SK-N-SH treated with all-trans-retinoic acid at 6 μM for 48 hours (cell line): ENCODE results near the gene ARHGAP26.

Experiments
- ATAC-seq: fragments of 200-7000 bp; cut with Tn5 transposase; 3 replicates; pipeline ENCODE4 v1.9.1; 2020; ENCODE audit warnings: mild to moderate bottlenecking, moderate library complexity
- BACH2 ChIP-seq: fragments of 250-450 bp; sonication (Bioruptor Pico); IDR thresholded peaks from 2 replicates; pipeline ENCODE4 v1.9.0; 2021; ENCODE audit warnings: mild to moderate bottlenecking, borderline replicate concordance
- CSDC2 ChIP-seq: fragments of 250-450 bp; sonication (Bioruptor Pico); IDR thresholded peaks from 2 replicates; pipeline ENCODE4 v1.5.0; 2020; ENCODE audit warnings: mild to moderate bottlenecking, moderate library complexity
- POU6F1 ChIP-seq: fragments of 250-450 bp; sonication (Bioruptor Pico); IDR thresholded peaks from 2 replicates; pipeline ENCODE4 v1.8.0; 2021; ENCODE audit warnings: low read depth, mild to moderate bottlenecking, moderate library complexity, borderline replicate concordance
- PPARA ChIP-seq: fragments of 250-450 bp; sonication (Bioruptor Pico); IDR thresholded peaks from 2 replicates; pipeline ENCODE4 v1.5.0; 2020; ENCODE audit warnings: mild to moderate bottlenecking, borderline replicate concordance
- SNAI2 ChIP-seq: fragments of 250-450 bp; sonication (Bioruptor Pico); IDR thresholded peaks from 2 replicates; pipeline ENCODE4 v1.5.0; 2020; ENCODE audit warnings: mild to moderate bottlenecking, moderate library complexity
- TCF4 ChIP-seq: fragments of 250-450 bp; sonication (Bioruptor Pico); IDR thresholded peaks from 2 replicates; pipeline ENCODE4 v1.8.0; 2021; ENCODE audit warnings: mild to moderate bottlenecking, moderate library complexity, borderline replicate concordance
- TSHZ2 ChIP-seq: fragments of 250-450 bp; sonication (Bioruptor Pico); IDR thresholded peaks from 2 replicates; pipeline ENCODE4 v1.5.0; 2020; ENCODE audit warnings: mild to moderate bottlenecking, moderate library complexity
- ZNF565 ChIP-seq: fragments of 450-650 bp; formaldehyde crosslinking; conservative IDR thresholded peaks from 2 replicates; pipeline ENCODE4 v1.5.0; 2020; ENCODE audit warnings: low read depth, mild to moderate bottlenecking, moderate library complexity
- ZNF8 ChIP-seq: fragments of 450-650 bp; formaldehyde crosslinking; IDR thresholded peaks from 2 replicates; pipeline ENCODE4 v1.5.0; 2020; ENCODE audit warnings: mild to moderate bottlenecking, moderate library complexity
- TF ChIP-seq, protein P1 (sequence below): fragments of 250-450 bp; sonication (Bioruptor Pico); IDR thresholded peaks from 2 replicates; pipeline ENCODE4 v1.5.1; 2021; ENCODE audit warnings: mild to moderate bottlenecking, moderate library complexity
- TF ChIP-seq, protein P2 (sequence below): fragments of 250-450 bp; sonication (Bioruptor Pico); IDR thresholded peaks from 2 replicates; pipeline ENCODE4 v1.5.1; 2020; ENCODE audit warnings: low read depth, mild to moderate bottlenecking, moderate library complexity

Gene ARHGAP26

DNA sequence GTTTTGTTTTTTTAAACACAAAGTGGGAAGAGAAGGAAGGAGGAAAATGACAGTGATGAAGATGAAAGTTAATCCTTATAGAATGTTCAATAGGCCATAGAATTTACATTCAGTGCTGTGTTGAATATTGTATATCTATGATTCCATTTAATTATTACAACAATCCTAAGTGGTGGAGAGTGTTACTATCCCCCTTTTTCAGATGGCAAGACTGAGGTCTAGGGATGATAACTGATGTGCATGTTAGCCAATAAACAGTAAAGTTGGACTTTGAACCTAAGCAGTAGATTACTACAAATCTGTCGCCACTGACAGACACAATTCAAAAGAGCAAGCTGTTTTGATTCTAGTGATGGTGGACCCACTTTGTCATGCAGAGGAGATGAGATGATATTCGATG, 237.9 kb downstream of the ARHGAP26 start (continued):
- TF ChIP-seq TSHZ2, result no peak

- ATAC-seq, result no peak; the same call in 2 of the 3 replicates
- TF ChIP-seq SNAI2 (CRISPR knock-in tag) (no peak), BACH2 (no peak)
Measured at GRCh38 chr5:143008809-143009521, 238.8 kb downstream of the ARHGAP26 start.

DNA sequence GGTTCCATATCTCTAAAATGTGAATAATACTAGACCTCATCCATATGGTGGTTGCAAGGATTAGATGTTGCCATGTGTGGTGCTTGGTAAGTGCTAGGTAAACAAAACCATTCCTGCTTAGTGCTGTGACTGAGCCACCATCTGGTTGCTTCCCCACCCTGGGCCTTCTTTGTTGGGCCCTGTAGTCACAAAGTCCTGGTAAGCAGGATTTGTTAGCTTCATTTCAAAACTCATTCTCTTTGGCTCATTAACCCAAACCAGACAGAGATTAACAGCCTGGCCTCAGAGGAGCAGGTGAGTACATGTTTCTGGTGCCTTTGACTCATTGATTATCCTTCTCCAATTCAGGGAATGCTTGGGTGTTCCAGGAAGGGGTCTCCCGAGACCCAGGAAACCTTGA, 240.2 kb downstream of the ARHGAP26 start:
- no peak for TF ChIP-seq ZNF8 (CRISPR knock-in tag)
- TF ChIP-seq, protein P1, sequence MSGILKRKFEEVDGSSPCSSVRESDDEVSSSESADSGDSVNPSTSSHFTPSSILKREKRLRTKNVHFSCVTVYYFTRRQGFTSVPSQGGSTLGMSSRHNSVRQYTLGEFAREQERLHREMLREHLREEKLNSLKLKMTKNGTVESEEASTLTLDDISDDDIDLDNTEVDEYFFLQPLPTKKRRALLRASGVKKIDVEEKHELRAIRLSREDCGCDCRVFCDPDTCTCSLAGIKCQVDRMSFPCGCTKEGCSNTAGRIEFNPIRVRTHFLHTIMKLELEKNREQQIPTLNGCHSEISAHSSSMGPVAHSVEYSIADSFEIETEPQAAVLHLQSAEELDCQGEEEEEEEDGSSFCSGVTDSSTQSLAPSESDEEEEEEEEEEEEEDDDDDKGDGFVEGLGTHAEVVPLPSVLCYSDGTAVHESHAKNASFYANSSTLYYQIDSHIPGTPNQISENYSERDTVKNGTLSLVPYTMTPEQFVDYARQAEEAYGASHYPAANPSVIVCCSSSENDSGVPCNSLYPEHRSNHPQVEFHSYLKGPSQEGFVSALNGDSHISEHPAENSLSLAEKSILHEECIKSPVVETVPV (CRISPR knock-in tag), result no peak
- TF ChIP-seq TSHZ2, result no peak
- no peak for TF ChIP-seq PPARA (CRISPR knock-in tag)
- no peak for TF ChIP-seq POU6F1 (CRISPR knock-in tag)
- TF ChIP-seq, all 23 proteins: peak for 0
- no peak for ATAC-seq

GRCh38 chr5:143011585-143011984, 241.4 kb downstream of the ARHGAP26 start:
- TF ChIP-seq ZNF565 (CRISPR knock-in tag) (no peak), BACH2 (no peak), PPARA (CRISPR knock-in tag) (no peak), TCF4 (CRISPR knock-in tag) (no peak), CSDC2 (no peak)
- TF ChIP-seq, protein P2, sequence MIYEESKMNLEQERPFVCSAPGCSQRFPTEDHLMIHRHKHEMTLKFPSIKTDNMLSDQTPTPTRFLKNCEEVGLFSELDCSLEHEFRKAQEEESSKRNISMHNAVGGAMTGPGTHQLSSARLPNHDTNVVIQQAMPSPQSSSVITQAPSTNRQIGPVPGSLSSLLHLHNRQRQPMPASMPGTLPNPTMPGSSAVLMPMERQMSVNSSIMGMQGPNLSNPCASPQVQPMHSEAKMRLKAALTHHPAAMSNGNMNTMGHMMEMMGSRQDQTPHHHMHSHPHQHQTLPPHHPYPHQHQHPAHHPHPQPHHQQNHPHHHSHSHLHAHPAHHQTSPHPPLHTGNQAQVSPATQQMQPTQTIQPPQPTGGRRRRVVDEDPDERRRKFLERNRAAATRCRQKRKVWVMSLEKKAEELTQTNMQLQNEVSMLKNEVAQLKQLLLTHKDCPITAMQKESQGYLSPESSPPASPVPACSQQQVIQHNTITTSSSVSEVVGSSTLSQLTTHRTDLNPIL (CRISPR knock-in tag), result no peak
- TF ChIP-seq, protein P1 (CRISPR knock-in tag), result no peak
- peak; percentile 28; the same call in 2 of the 3 replicates for ATAC-seq
